Muscle of leg (tissue), 11 donors: ENCODE results near the gene MAG. TPM values are rescaled to one million over a fixed set of nuclear protein-coding genes. Genes with fewer than 3 reads are reported as not detected.

Experiments used
- DNase-seq: peaks from one replicate; pipeline ENCODE4 v3.0.0; 2013
- H3K27ac ChIP-seq: one replicate; pipeline ENCODE4 v1.5.1; 2013; ENCODE audit warnings: mild to moderate bottlenecking, low read length, control low read depth
- H3K27me3 ChIP-seq: one replicate; pipeline ENCODE4 v1.6.1; 2013; ENCODE audit warnings: low read length; ENCODE audit not compliant: control insufficient read depth, insufficient read depth
- H3K36me3 ChIP-seq: one replicate; pipeline ENCODE4 v1.6.1; 2013; ENCODE audit warnings: low read length; ENCODE audit not compliant: control insufficient read depth, insufficient read depth
- H3K4me1 ChIP-seq: one replicate; pipeline ENCODE4 v1.6.1; 2013; ENCODE audit warnings: low read length; ENCODE audit not compliant: control insufficient read depth, insufficient read depth
- H3K4me3 ChIP-seq: one replicate; pipeline ENCODE4 v1.5.1; 2013; ENCODE audit warnings: low read length, control low read depth
- H3K9me3 ChIP-seq: replicated peaks from 2 replicates; pipeline ENCODE4 v1.6.1; 2013; ENCODE audit warnings: low read depth, low read length; ENCODE audit not compliant: control insufficient read depth
- WGBS: methylation state at CpG from one replicate; pipeline ENCODE4 v1.1.5; 2013; ENCODE audit warnings: missing lambda C conversion rate; ENCODE audit not compliant: insufficient coverage; 5-methylcytosine and 5-hydroxymethylcytosine counted together
- polyA plus RNA-seq, 8 donors: library from polyadenylated mRNA; unstranded; fragments of 120-200 nt; gene quantifications; one replicate each; pipeline versions ENCODE4 v1.2.1 to v1.2.3, GENCODE V29; 2013; ENCODE audit warnings: inconsistent platforms in 1 of 8, low replicate concordance in 1 of 8; ENCODE audit not compliant: insufficient read length in 8 of 8, insufficient read depth in 1 of 8
- total RNA-seq: library from RNA; stranded (reverse); fragments of 120-200 nt; gene quantifications from one replicate; pipeline ENCODE4 v1.2.4, GENCODE V29; 2013

The MAG gene
- total and polyA plus RNA-seq, 9 donors, result 0.16 to 2.6 (median 0.53) TPM

- Histone ChIP-seq H3K27me3 (peaks cover 2% of the 10 kb centered on the region), H3K36me3 (no peaks in the 10 kb centered on the region), H3K27ac (no peak overlapping the region), H3K9me3 (no peaks in the 10 kb centered on the region), H3K4me1 (peaks cover 3% of the 10 kb centered on the region), H3K4me3 (no peak overlapping the region)
- WGBS, result no CpG with 5 or more reads among the region's 14 CpGs
- no peak for DNase-seq
These were observed 70.5 kb downstream of the MAG start for GRCh38 chr19:35362261-35363000.

GRCh38 chr19:35363001-35363590 lies 71.1 kb downstream of the MAG start:
- WGBS, result no CpG with 5 or more reads among the region's 11 CpGs
- DNase-seq, result no peak
- Histone ChIP-seq H3K36me3 (no peaks in the 10 kb centered on the region), H3K4me1 (no peaks in the 10 kb centered on the region), H3K4me3 (no peak overlapping the region), H3K9me3 (no peaks in the 10 kb centered on the region), H3K27ac (no peak overlapping the region), H3K27me3 (peaks cover 2% of the 10 kb centered on the region)

Other genes with a start within 250 kb of the MAG start
- 0.35 TPM for gene FXYD3, start 176.3 kb upstream of the MAG start, total RNA-seq
- 1 to 10 TPM in 3 of 8 donors, under 1 TPM in 4, not detected in 1; 0.31 to 9.3 (median 0.65) TPM for gene FXYD3, start 176.3 kb upstream of the MAG start, polyA plus RNA-seq
- 8.6 TPM for gene LGI4, start 157.1 kb upstream of the MAG start, total RNA-seq
- 10 to 100 TPM in 6 of 8 donors, 1 to 10 TPM in 2; 8.4 to 16.3 (median 11.3) TPM for gene LGI4, start 157.1 kb upstream of the MAG start, polyA plus RNA-seq
- 152 TPM for gene FXYD1, start 153.3 kb upstream of the MAG start, total RNA-seq
- gene FXYD1, start 153.3 kb upstream of the MAG start, polyA plus RNA-seq, result 100 to 1,000 TPM; 144 to 301 (median 206) TPM
- gene FXYD7, start 148.9 kb upstream of the MAG start, total RNA-seq, result 0.71 TPM
- 1 to 10 TPM in 2 of 8 donors, under 1 TPM in 6; 0.38 to 1.4 (median 0.63) TPM for gene FXYD7, start 148.9 kb upstream of the MAG start, polyA plus RNA-seq
- gene FXYD5, start 137.4 kb upstream of the MAG start, total RNA-seq, result 13.3 TPM
- gene FXYD5, start 137.4 kb upstream of the MAG start, polyA plus RNA-seq, result 10 to 100 TPM; 16.0 to 28.1 (median 21.9) TPM
- gene FAM187B, start 63.4 kb upstream of the MAG start, total RNA-seq, result not detected
- not detected for gene FAM187B, start 63.4 kb upstream of the MAG start, polyA plus RNA-seq
- 2.9 TPM for gene LSR, start 43.2 kb upstream of the MAG start, total RNA-seq
- 10 to 100 TPM in 1 of 8 donors, 1 to 10 TPM in 7; 3.2 to 15.2 (median 5.7) TPM for gene LSR, start 43.2 kb upstream of the MAG start, polyA plus RNA-seq
- gene USF2, start 23.2 kb upstream of the MAG start, total RNA-seq, result 44.9 TPM
- gene USF2, start 23.2 kb upstream of the MAG start, polyA plus RNA-seq, result 100 to 1,000 TPM; 102 to 132 (median 109) TPM
- gene HAMP, start 9.6 kb upstream of the MAG start, total RNA-seq, result 0.18 TPM
- under 1 TPM in 7 of 8 donors, not detected in 1; 0.04 to 0.41 (median 0.10) TPM for gene HAMP, start 9.6 kb upstream of the MAG start, polyA plus RNA-seq
- gene CD22, start 37.0 kb downstream of the MAG start, total RNA-seq, result 3.3 TPM
- gene CD22, start 37.0 kb downstream of the MAG start, polyA plus RNA-seq, result 1 to 10 TPM in 3 of 8 donors, under 1 TPM in 5; 0.55 to 8.9 (median 0.92) TPM
- gene FFAR1, start 55.7 kb downstream of the MAG start, total RNA-seq, result 0.04 TPM
- under 1 TPM in 2 of 8 donors, not detected in 6; 0.07 to 0.14 TPM for gene FFAR1, start 55.7 kb downstream of the MAG start, polyA plus RNA-seq
- 0.22 TPM for gene FFAR3, start 66.3 kb downstream of the MAG start, total RNA-seq
- under 1 TPM in 5 of 8 donors, not detected in 3; 0.06 to 0.24 (median 0.16) TPM for gene FFAR3, start 66.3 kb downstream of the MAG start, polyA plus RNA-seq
- gene GPR42, start 78.9 kb downstream of the MAG start, total RNA-seq, result not detected
- under 1 TPM in 1 of 8 donors, not detected in 7; 0.15 TPM for gene GPR42, start 78.9 kb downstream of the MAG start, polyA plus RNA-seq
- gene FFAR2, start 156.1 kb downstream of the MAG start, total RNA-seq, result 0.22 TPM
- under 1 TPM in 7 of 8 donors, not detected in 1; 0.10 to 0.73 (median 0.23) TPM for gene FFAR2, start 156.1 kb downstream of the MAG start, polyA plus RNA-seq
- gene KRTDAP, start 198.3 kb downstream of the MAG start, total RNA-seq, result 0.18 TPM
- gene KRTDAP, start 198.3 kb downstream of the MAG start, polyA plus RNA-seq, result 10 to 100 TPM in 1 of 8 donors, 1 to 10 TPM in 1, under 1 TPM in 2, not detected in 4; 0.43 to 36.6 (median 3.6) TPM
- gene DMKN, start 221.5 kb downstream of the MAG start, total RNA-seq, result 2.0 TPM
- gene DMKN, start 221.5 kb downstream of the MAG start, polyA plus RNA-seq, result 10 to 100 TPM in 1 of 8 donors, 1 to 10 TPM in 7; 1.1 to 22.6 (median 2.1) TPM
- not detected for gene SBSN, start 236.2 kb downstream of the MAG start, total RNA-seq
- gene SBSN, start 236.2 kb downstream of the MAG start, polyA plus RNA-seq, result 1 to 10 TPM in 1 of 8 donors, under 1 TPM in 3, not detected in 4; 0.10 to 5.1 (median 0.40) TPM
- gene GAPDHS, start 241.3 kb downstream of the MAG start, total RNA-seq, result not detected
- gene GAPDHS, start 241.3 kb downstream of the MAG start, polyA plus RNA-seq, result not detected